ENCODE measurements around the gene VTCN1.

Gene VTCN1

DNA sequence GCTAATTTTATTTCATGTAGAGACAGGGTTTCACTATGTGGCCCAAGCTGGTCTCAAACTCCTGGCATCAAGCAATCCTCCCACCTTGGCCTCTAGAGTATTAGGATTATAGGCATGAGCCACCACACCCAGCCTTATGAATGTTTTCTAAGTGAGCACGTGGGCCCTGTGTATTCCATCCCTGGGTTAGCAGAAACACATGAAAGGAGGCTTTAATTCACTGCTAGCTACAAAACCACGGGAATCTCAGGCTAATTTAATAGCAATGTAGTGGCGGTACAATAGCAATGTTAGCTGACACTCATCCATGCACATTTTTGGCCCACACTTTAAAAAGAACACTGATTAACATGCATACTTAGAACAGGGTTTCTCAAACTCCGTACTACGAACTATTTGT, 32.0 kb downstream of the VTCN1 start:
- ChIA-PET POLR2A (no interaction called here), CTCF (no interaction called here)
- 100% methylated on average over 3 of the region's 5 CpGs for WGBS (ENCODE audit: insufficient coverage)
- Histone ChIP-seq H3K27ac (ENCODE audit: insufficient read depth in 1 of 2, low read depth in 1 of 2, low read length in 2 of 2, poor library complexity in 1 of 2, severe bottlenecking in 2 of 2) (no peak overlapping the region), H3K4me3 (ENCODE audit: control insufficient read depth in 1 of 7, extremely low read depth in 1 of 7, insufficient read depth in 4 of 7, low read depth in 2 of 7, low read length in 6 of 7) (no peak overlapping the region), H3K4me1 (ENCODE audit: control extremely low read depth in 1 of 4, control insufficient read depth in 4 of 4, insufficient read depth in 4 of 4, low read length in 3 of 4) (peaks cover 0 to 2% (median 0%) of the 10 kb centered on the region in 4 experiments), H3K27me3 (replicated peaks in 2 of 5; ENCODE audit: control insufficient read depth in 4 of 5, insufficient read depth in 5 of 5, low read length in 4 of 5) (no peaks in the 10 kb centered on the region), H3K36me3 (ENCODE audit: control insufficient read depth in 4 of 4, insufficient read depth in 4 of 4, low read length in 3 of 4) (no peaks in the 10 kb centered on the region), H3K9me3 (ENCODE audit: control extremely low read depth in 1 of 5, control insufficient read depth in 4 of 5, insufficient read depth in 2 of 5, low read depth in 1 of 5, low read length in 4 of 5) (no peaks in the 10 kb centered on the region)
- DNase-seq, result no peak

- no peaks in the 10 kb centered on the region for H3K36me3 ChIP-seq (ENCODE audit: control insufficient read depth in 4 of 4, insufficient read depth in 4 of 4, low read length in 3 of 4)
- no peaks in the 10 kb centered on the region for H3K27me3 ChIP-seq (replicated peaks in 2 of 5; ENCODE audit: control insufficient read depth in 4 of 5, insufficient read depth in 5 of 5, low read length in 4 of 5)
- no peak for DNase-seq
- H3K4me1 ChIP-seq (ENCODE audit: control extremely low read depth in 1 of 4, control insufficient read depth in 4 of 4, insufficient read depth in 4 of 4, low read length in 3 of 4), result peaks cover 0 to 2% (median 0%) of the 10 kb centered on the region in 4 experiments
- H3K27ac ChIP-seq (ENCODE audit: insufficient read depth in 1 of 2, low read depth in 1 of 2, low read length in 2 of 2, poor library complexity in 1 of 2, severe bottlenecking in 2 of 2), result no peak overlapping the region
- no peak overlapping the region for H3K4me3 ChIP-seq (ENCODE audit: control insufficient read depth in 1 of 7, extremely low read depth in 1 of 7, insufficient read depth in 4 of 7, low read depth in 2 of 7, low read length in 6 of 7)
- WGBS (ENCODE audit: insufficient coverage), result no CpG with 5 or more reads among the region's 1 CpG
- no peaks in the 10 kb centered on the region for H3K9me3 ChIP-seq (ENCODE audit: control extremely low read depth in 1 of 5, control insufficient read depth in 4 of 5, insufficient read depth in 2 of 5, low read depth in 1 of 5, low read length in 4 of 5)
- ChIA-PET POLR2A (no interaction called here), CTCF (no interaction called here)
Measured at GRCh38 chr1:117177376-117177775, 33.4 kb downstream of the VTCN1 start.

DNA sequence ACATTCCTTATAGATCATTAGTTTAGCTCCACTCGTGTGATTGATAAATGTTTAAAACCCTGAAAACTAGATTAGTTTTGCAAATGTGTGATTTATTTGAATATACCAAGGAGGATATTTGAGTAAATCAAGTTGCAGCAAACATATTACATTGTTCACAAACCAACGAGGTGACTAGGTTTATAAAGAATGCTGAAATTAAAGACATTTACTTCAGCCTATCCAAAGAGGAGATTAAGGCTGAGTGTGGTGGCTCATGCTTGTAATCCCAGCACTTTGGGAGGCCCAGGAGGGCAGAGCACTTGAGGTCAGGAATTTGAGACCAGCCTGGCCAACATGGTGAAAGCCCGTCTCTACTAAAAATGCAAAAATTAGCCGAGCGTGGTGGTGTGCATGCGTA, 34.1 kb downstream of the VTCN1 start:
- Histone ChIP-seq H3K4me3 (ENCODE audit: control insufficient read depth in 1 of 7, extremely low read depth in 1 of 7, insufficient read depth in 4 of 7, low read depth in 2 of 7, low read length in 6 of 7) (no peak overlapping the region), H3K27ac (ENCODE audit: insufficient read depth in 1 of 2, low read depth in 1 of 2, low read length in 2 of 2, poor library complexity in 1 of 2, severe bottlenecking in 2 of 2) (no peak overlapping the region), H3K36me3 (ENCODE audit: control insufficient read depth in 4 of 4, insufficient read depth in 4 of 4, low read length in 3 of 4) (no peaks in the 10 kb centered on the region), H3K9me3 (ENCODE audit: control extremely low read depth in 1 of 5, control insufficient read depth in 4 of 5, insufficient read depth in 2 of 5, low read depth in 1 of 5, low read length in 4 of 5) (no peaks in the 10 kb centered on the region), H3K4me1 (ENCODE audit: control extremely low read depth in 1 of 4, control insufficient read depth in 4 of 4, insufficient read depth in 4 of 4, low read length in 3 of 4) (peaks cover 0 to under 1% (median 0%) of the 10 kb centered on the region in 4 experiments), H3K27me3 (replicated peaks in 2 of 5; ENCODE audit: control insufficient read depth in 4 of 5, insufficient read depth in 5 of 5, low read length in 4 of 5) (no peaks in the 10 kb centered on the region)
- 100% methylated on average over 4 of the region's 6 CpGs for WGBS (ENCODE audit: insufficient coverage)
- CTCF ChIA-PET, result no interaction called here
- no peak for DNase-seq
- POLR2A ChIA-PET, result no interaction called here

- no peaks in the 10 kb centered on the region for H3K9me3 ChIP-seq (ENCODE audit: control extremely low read depth in 1 of 5, control insufficient read depth in 4 of 5, insufficient read depth in 2 of 5, low read depth in 1 of 5, low read length in 4 of 5)
- no peak for DNase-seq
- no peaks in the 10 kb centered on the region for H3K27me3 ChIP-seq (replicated peaks in 2 of 5; ENCODE audit: control insufficient read depth in 4 of 5, insufficient read depth in 5 of 5, low read length in 4 of 5)
- ChIA-PET POLR2A (no interaction called here), CTCF (no interaction called here)
- no peak overlapping the region for H3K4me3 ChIP-seq (ENCODE audit: control insufficient read depth in 1 of 7, extremely low read depth in 1 of 7, insufficient read depth in 4 of 7, low read depth in 2 of 7, low read length in 6 of 7)
- H3K36me3 ChIP-seq (ENCODE audit: control insufficient read depth in 4 of 4, insufficient read depth in 4 of 4, low read length in 3 of 4), result no peaks in the 10 kb centered on the region
- WGBS (ENCODE audit: insufficient coverage), result 100% methylated on average over 1 of the region's 4 CpGs
- H3K27ac ChIP-seq (ENCODE audit: insufficient read depth in 1 of 2, low read depth in 1 of 2, low read length in 2 of 2, poor library complexity in 1 of 2, severe bottlenecking in 2 of 2), result no peak overlapping the region
- H3K4me1 ChIP-seq (ENCODE audit: control extremely low read depth in 1 of 4, control insufficient read depth in 4 of 4, insufficient read depth in 4 of 4, low read length in 3 of 4), result no peaks in the 10 kb centered on the region
Measured at GRCh38 chr1:117174851-117175250, 35.9 kb downstream of the VTCN1 start.

- no peaks in the 10 kb centered on the region for H3K4me1 ChIP-seq (ENCODE audit: control extremely low read depth in 1 of 4, control insufficient read depth in 4 of 4, insufficient read depth in 4 of 4, low read length in 3 of 4)
- H3K27me3 ChIP-seq (replicated peaks in 2 of 5; ENCODE audit: control insufficient read depth in 4 of 5, insufficient read depth in 5 of 5, low read length in 4 of 5), result no peaks in the 10 kb centered on the region
- no peaks in the 10 kb centered on the region for H3K9me3 ChIP-seq (ENCODE audit: control extremely low read depth in 1 of 5, control insufficient read depth in 4 of 5, insufficient read depth in 2 of 5, low read depth in 1 of 5, low read length in 4 of 5)
- H3K4me3 ChIP-seq (ENCODE audit: control insufficient read depth in 1 of 7, extremely low read depth in 1 of 7, insufficient read depth in 4 of 7, low read depth in 2 of 7, low read length in 6 of 7), result no peak overlapping the region
- WGBS (ENCODE audit: insufficient coverage), result 100% methylated on average over 3 of the region's 6 CpGs
- no peak overlapping the region for H3K27ac ChIP-seq (ENCODE audit: insufficient read depth in 1 of 2, low read depth in 1 of 2, low read length in 2 of 2, poor library complexity in 1 of 2, severe bottlenecking in 2 of 2)
- CTCF ChIA-PET, result no interaction called here
- H3K36me3 ChIP-seq (ENCODE audit: control insufficient read depth in 4 of 4, insufficient read depth in 4 of 4, low read length in 3 of 4), result no peaks in the 10 kb centered on the region
- no peak for DNase-seq
- POLR2A ChIA-PET, result no interaction called here
Measured at GRCh38 chr1:117173691-117174090, 37.0 kb downstream of the VTCN1 start.

DNA sequence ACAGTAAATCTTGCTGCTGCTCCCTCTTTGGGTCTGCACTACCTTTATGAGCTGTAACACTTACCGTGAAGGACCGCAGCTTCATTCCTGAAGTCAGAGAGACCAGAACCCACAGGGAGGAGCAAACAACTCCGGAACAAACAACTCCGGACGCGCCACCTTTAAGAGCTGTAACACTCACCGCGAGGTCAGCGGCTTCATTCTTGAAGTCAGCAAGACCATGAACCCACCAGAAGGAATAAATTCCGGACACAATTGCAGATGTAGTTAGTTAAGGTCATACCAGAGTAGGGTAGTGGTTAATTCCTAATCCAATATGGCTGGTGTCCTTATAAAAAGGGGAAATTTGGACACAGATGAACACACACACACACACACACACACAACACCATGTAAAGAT, 37.7 kb downstream of the VTCN1 start:
- no peak for DNase-seq
- no peaks in the 10 kb centered on the region for H3K4me1 ChIP-seq (ENCODE audit: control extremely low read depth in 1 of 4, control insufficient read depth in 4 of 4, insufficient read depth in 4 of 4, low read length in 3 of 4)
- H3K27ac ChIP-seq (ENCODE audit: insufficient read depth in 1 of 2, low read depth in 1 of 2, low read length in 2 of 2, poor library complexity in 1 of 2, severe bottlenecking in 2 of 2), result no peak overlapping the region
- ChIA-PET POLR2A (no interaction called here), CTCF (no interaction called here)
- H3K9me3 ChIP-seq (ENCODE audit: control extremely low read depth in 1 of 5, control insufficient read depth in 4 of 5, insufficient read depth in 2 of 5, low read depth in 1 of 5, low read length in 4 of 5), result no peaks in the 10 kb centered on the region
- H3K36me3 ChIP-seq (ENCODE audit: control insufficient read depth in 4 of 4, insufficient read depth in 4 of 4, low read length in 3 of 4), result no peaks in the 10 kb centered on the region
- no peak overlapping the region for H3K4me3 ChIP-seq (ENCODE audit: control insufficient read depth in 1 of 7, extremely low read depth in 1 of 7, insufficient read depth in 4 of 7, low read depth in 2 of 7, low read length in 6 of 7)
- no peaks in the 10 kb centered on the region for H3K27me3 ChIP-seq (replicated peaks in 2 of 5; ENCODE audit: control insufficient read depth in 4 of 5, insufficient read depth in 5 of 5, low read length in 4 of 5)
- WGBS (ENCODE audit: insufficient coverage), result 97% methylated on average over 9 of the region's 10 CpGs

DNA sequence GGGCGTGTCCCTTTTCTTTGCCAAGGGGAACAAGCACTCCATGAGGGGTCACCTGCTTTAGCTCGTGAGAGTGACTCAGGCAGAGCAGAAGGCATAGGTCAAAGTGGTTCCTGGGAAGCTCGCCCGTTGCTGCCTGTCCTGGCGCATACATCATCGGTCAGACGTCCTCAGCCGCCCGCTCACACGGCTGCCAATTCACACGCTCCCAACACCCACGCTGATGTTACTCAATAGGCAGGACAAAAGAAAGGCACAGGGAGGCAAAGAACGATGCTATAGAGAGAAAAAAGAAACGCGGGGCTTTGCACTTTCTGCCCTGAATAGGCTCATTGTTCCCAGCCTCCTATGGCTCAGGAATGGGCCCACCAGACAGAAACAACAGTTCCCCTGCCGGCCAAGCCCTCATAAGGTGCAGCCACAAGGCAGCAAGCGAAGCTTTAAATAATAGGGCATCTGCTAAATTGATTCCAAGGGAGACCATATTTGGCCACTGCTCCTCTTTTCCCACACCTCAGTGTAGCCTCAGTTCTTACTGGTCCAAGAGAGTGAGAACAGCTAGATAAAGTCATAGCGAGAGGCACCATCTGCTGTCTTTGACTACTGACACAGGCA, 38.7 kb downstream of the VTCN1 start:
- Histone ChIP-seq H3K27ac (ENCODE audit: insufficient read depth in 1 of 2, low read depth in 1 of 2, low read length in 2 of 2, poor library complexity in 1 of 2, severe bottlenecking in 2 of 2) (no peak overlapping the region), H3K36me3 (ENCODE audit: control insufficient read depth in 4 of 4, insufficient read depth in 4 of 4, low read length in 3 of 4) (no peaks in the 10 kb centered on the region), H3K9me3 (ENCODE audit: control extremely low read depth in 1 of 5, control insufficient read depth in 4 of 5, insufficient read depth in 2 of 5, low read depth in 1 of 5, low read length in 4 of 5) (no peaks in the 10 kb centered on the region), H3K4me3 (ENCODE audit: control insufficient read depth in 1 of 7, extremely low read depth in 1 of 7, insufficient read depth in 4 of 7, low read depth in 2 of 7, low read length in 6 of 7) (no peak overlapping the region), H3K4me1 (ENCODE audit: control extremely low read depth in 1 of 4, control insufficient read depth in 4 of 4, insufficient read depth in 4 of 4, low read length in 3 of 4) (no peaks in the 10 kb centered on the region), H3K27me3 (replicated peaks in 2 of 5; ENCODE audit: control insufficient read depth in 4 of 5, insufficient read depth in 5 of 5, low read length in 4 of 5) (no peaks in the 10 kb centered on the region)
- ChIA-PET CTCF (no interaction called here), POLR2A (no interaction called here)
- WGBS (ENCODE audit: insufficient coverage), result 95% methylated on average over 12 of the region's 18 CpGs
- no peak for DNase-seq
